ENCODE data around the gene SLC16A6. TPM values are rescaled to one million over a fixed set of nuclear protein-coding genes. Genes with fewer than 3 reads are reported as not detected.

SLC16A6 gene
- total RNA-seq, 4 donors from 2014 or later: 0.66 to 7.1 (median 3.8) TPM

- H3K9me3 ChIP-seq: no peaks in the 10 kb centered on the region
- no peaks in the 10 kb centered on the region for H3K27me3 ChIP-seq
- ATAC-seq (no peak), DNase-seq (no peak)
- no peaks in the 10 kb centered on the region for H3K36me3 ChIP-seq
- intact Hi-C loops (cut with DNase I; ENCODE audit: low total_unique reads) (no loop called here), in situ Hi-C loops (cut with MboI; ENCODE audit: low sequenced_read_pairs in 4 of 4) (no loop called here)
- TF ChIP-seq CTCF (IDR thresholded peaks at IDR 0.05 in 4 of 5, conservative IDR thresholded peaks at IDR 0.05 in 1 of 5) (no peak), POLR2A (IDR thresholded peaks at IDR 0.05) (no peak)
- H3K27ac ChIP-seq: no peak overlapping the region
- peaks cover 23 to 37% of the 10 kb centered on the region in 2 donors for H3K4me1 ChIP-seq
- no peak overlapping the region for H3K4me3 ChIP-seq
These were observed 2.7 kb upstream of the SLC16A6 start for GRCh38 chr17:68293490-68294195.

GRCh38 chr17:68292689-68293040 lies 1.7 kb upstream of the SLC16A6 start:
- TF ChIP-seq CTCF (IDR thresholded peaks at IDR 0.05 in 4 of 5, conservative IDR thresholded peaks at IDR 0.05 in 1 of 5) (peak in 1 of 5 experiments; percentile 13), POLR2A (IDR thresholded peaks at IDR 0.05) (no peak)
- H3K9me3 ChIP-seq: no peaks in the 10 kb centered on the region
- H3K4me1 ChIP-seq: peaks cover 19 to 30% of the 10 kb centered on the region in 2 donors
- peak overlapping the region; percentile 64 to 81 (median 71) for H3K4me3 ChIP-seq
- H3K27me3 ChIP-seq: no peaks in the 10 kb centered on the region
- in situ Hi-C loops (cut with MboI; ENCODE audit: low sequenced_read_pairs in 4 of 4): no loop called here
- no peaks in the 10 kb centered on the region for H3K36me3 ChIP-seq
- DNase-seq (no peak), ATAC-seq (no peak)
- intact Hi-C loops (cut with DNase I; ENCODE audit: low total_unique reads): no loop called here
- peak overlapping the region in 3 of 4 donors; percentile 88 to 89 (median 89) for H3K27ac ChIP-seq

GRCh38 chr17:68291836-68292688 lies 1.1 kb upstream of the SLC16A6 start:
- Histone ChIP-seq H3K4me3 (peak overlapping the region; percentile 64 to 81 (median 71)), H3K36me3 (no peaks in the 10 kb centered on the region), H3K9me3 (no peaks in the 10 kb centered on the region), H3K27ac (peak overlapping the region; percentile 78 to 89 (median 88)), H3K27me3 (no peaks in the 10 kb centered on the region), H3K4me1 (peaks cover 13 to 24% of the 10 kb centered on the region in 2 donors)
- in situ Hi-C loops (cut with MboI; ENCODE audit: low sequenced_read_pairs in 4 of 4) (no loop called here), intact Hi-C loops (cut with DNase I; ENCODE audit: low total_unique reads) (loop anchor here (1.0 to 2.0 kb wide), 2 partner anchors 29 to 86 kb away; no protein-coding TSS in a partner anchor)
- TF ChIP-seq POLR2A (IDR thresholded peaks at IDR 0.05) (peak; percentile 49 to 65), CTCF (IDR thresholded peaks at IDR 0.05 in 4 of 5, conservative IDR thresholded peaks at IDR 0.05 in 1 of 5) (peak in 1 of 5 experiments; percentile 27)
- DNase-seq: peak; percentile 47 to 71
- peak; percentile 59 to 65 for ATAC-seq

- TF ChIP-seq CTCF (IDR thresholded peaks at IDR 0.05 in 4 of 5, conservative IDR thresholded peaks at IDR 0.05 in 1 of 5): no peak
- TF ChIP-seq POLR2A (IDR thresholded peaks at IDR 0.05): peak in 1 of 2 donors; percentile 40
- Histone ChIP-seq H3K27ac (peak overlapping the region; percentile 78 to 89 (median 88)), H3K4me3 (peak overlapping the region; percentile 64 to 81 (median 72)), H3K36me3 (no peaks in the 10 kb centered on the region), H3K4me1 (peaks cover 6 to 13% of the 10 kb centered on the region in 2 donors), H3K9me3 (no peaks in the 10 kb centered on the region), H3K27me3 (no peaks in the 10 kb centered on the region)
- peak; percentile 25 to 26 for ATAC-seq
- intact Hi-C loops (cut with DNase I; ENCODE audit: low total_unique reads): loop anchor here (2.0 kb wide), 1 partner anchor 28 kb away; no protein-coding TSS in a partner anchor
- DNase-seq: peak in 1 of 2 donors; percentile 44
- in situ Hi-C loops (cut with MboI; ENCODE audit: low sequenced_read_pairs in 4 of 4): no loop called here
These were observed 516 bp downstream of the SLC16A6 start for GRCh38 chr17:68290268-68290954.

Data from gastrocnemius medialis (tissue), 4 donors.